ENCODE results near the gene SFTPA1.
A peak's percentile ranks its signal among the peaks of the same experiment; 100 is the strongest.
"Not testable (repeated sequence)": the region's sequence is repeated elsewhere in the genome, so short reads cannot be mapped to it uniquely, and the experiment has no call there.

The SFTPA1 gene

DNA sequence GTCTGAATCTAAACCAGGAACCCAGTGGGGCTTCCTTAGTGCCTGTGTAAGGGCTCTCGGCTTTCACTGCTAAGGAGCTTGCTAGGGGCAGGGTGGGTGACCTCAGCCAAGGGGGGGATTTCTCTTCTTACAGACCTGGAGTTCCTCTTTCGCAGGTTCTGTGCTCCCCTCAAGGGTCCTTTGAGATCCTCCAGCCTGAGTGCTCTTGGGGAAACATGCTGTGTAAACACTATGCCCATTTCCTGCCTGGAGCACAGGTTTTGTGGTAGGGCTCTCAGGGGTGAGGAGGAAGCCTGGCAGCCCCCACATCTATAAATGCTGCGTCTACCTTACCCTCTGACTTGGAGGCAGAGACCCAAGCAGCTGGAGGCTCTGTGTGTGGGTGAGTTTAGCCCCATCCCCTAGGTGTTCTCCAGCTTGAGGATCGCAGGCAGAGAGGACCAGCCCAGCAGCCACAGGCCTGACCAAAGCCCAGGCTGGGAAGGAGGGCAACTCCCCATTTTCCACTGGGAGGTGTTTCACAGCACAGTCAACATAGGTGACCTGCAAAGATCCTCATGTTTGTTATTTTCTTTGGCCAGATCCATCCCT, at the start of gene SFTPA1:
Gene SFTPA1 (plus strand): TSS at position 339 of the 591 bp plus-strand sequence. CDS start 887 bp downstream, outside the sequence.
- no peak for DNase-seq (ENCODE audit: low spot score)

DNA sequence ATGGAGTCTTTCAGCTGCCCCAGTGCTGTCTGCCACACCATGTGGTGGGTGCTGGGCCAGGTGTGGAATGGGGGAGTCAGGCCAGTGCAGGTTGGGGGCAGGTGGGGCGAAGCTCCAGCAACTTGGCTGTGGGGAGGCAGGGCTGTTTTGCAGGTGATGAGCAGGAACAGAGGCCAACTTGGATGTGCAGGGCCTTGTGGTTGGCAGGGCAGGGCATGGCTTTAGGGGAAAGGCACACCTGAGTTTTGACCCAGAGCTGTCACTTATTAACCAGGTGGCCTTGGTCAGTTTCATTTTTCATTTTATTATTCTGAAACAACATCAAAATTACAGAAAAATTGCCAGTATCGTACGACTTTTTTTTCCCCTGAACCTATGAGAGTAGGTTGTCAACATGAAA, 49.5 kb upstream of the SFTPA1 start:
- no peak for DNase-seq (ENCODE audit: low spot score)

DNA sequence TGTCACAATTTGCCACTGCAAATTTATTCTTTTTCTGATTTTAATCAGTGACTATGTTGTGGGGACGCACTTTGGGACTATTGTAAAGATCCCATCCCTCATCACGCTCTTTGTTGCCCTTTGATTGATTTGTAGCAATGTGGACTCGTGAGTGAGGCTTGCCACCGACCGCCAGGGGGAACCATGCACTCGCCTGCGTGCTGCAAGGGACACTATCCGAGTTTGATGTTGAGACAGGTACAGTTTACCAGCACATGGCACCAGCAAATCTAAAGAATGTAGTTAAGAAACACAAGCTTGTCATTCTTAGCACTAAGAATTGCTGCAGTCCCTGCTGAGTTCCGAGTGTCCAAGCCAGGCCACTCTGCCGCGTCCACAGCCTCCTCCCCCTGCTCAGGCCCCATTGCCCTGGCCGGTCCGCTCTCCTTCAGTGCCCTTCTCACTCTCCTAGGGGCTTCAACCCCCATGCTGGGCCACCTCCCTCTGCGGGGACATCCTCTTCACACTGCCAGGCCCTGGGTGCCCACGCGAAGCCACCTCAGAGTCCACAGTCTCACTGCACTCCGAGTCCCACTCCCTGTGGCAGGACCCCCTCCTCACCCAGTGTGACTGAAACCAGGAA, 48.5 kb upstream of the SFTPA1 start:
- DNase-seq (ENCODE audit: low spot score) = peak; percentile 56

DNA sequence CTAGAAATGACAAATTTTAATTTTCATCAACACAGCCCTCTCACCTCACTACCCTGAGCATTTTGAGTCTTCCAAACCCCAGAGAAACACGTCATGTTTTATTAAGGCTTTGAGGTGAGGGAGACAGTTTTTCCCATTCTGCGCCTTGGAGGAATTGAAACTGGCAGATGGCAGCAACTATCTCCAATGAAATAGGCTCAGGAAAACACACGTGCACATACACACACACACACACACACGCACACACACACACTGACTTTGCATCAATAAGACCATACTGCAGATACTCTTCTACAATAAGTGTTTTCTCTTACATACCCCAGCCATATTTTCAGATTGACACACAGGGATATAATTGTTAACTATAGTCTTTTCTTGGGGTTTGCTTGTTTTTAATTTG, 47.3 kb upstream of the SFTPA1 start:
- no peak for DNase-seq (ENCODE audit: low spot score)

DNA sequence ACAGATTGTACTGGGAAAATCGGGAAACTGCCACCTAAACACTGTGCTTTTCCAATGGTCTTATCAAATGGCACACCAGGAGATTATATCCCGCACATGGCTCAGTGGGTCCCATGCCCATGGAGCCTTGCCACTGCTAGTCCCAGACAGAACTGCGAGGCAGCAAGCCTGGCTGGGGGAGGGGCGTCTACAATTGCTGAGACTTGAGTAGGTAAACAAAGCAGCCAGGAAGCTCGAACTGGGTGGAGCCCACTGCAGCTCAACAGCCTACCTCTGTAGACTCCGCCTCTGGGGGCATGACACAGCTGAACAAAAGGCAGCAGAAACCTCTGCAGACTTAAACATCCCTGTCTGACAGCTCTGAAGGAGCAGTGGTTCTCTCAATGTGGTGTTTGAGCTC, 40.1 kb upstream of the SFTPA1 start:
- not testable (repeated sequence) for DNase-seq (ENCODE audit: low spot score)

- DNase-seq (ENCODE audit: low spot score) = no peak
These were observed 31.4 kb upstream of the SFTPA1 start for GRCh38 chr10:79579361-79579760.

DNA sequence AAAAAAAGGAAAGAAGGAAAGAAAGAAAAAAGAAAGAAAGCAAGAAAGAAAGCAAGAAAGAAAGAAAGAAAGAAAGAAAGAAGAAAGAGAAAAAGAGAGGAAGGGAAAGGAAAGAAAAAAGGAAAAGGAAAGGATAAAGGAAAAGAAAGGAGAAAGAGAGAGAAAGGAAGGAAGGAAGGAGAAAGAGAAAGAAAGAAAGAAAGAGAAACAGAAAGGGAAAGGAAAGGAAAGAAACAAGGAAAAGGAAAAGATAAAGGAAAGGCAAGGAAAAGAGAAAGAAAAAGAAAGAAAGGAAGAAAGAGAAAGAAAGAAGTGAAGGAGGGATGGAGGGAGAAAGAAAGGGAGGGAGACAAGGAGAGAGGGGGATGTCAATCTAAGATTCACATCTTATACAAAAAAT, 29.7 kb upstream of the SFTPA1 start:
- no peak for DNase-seq (ENCODE audit: low spot score)

DNA sequence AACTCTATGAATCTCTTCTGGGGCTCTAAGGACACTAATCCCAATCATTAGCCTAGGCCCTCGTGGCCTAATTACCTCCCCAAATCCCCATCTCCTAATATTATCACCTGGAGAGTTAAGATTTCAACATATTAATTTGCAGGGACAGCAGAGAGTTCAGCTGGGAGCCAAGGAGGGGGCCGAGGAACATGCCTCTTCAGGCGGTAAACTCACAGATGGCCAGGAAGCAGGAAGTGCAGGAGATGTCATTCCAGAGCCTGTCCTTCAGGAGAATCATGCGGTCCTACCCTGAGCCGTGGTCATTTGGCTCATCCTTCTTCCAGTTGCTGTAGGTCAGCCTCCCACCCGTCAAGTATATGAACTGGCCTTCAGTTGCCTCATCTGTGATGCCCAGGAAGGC, 28.6 kb upstream of the SFTPA1 start:
- no peak for DNase-seq (ENCODE audit: low spot score)

DNA sequence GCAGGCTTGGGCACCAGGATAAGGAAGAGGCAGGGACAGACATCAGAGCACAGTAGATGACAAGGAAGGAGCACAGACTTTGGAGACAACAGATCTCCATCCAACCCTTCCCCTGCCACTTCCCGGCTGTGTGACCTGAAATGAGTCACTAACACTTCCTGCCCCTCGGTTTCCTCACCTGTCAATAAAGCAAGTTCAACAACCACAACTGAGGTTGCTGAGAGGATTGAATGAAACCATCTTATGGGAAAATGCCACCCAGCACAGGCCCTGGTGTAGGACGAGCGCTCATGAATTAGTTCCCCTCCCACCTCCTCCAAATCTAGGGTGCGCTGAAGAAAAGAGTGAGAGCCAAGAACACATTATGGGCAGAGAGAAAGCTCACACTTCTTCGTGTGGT, 27.8 kb upstream of the SFTPA1 start:
- not testable (repeated sequence) for DNase-seq (ENCODE audit: low spot score)

DNA sequence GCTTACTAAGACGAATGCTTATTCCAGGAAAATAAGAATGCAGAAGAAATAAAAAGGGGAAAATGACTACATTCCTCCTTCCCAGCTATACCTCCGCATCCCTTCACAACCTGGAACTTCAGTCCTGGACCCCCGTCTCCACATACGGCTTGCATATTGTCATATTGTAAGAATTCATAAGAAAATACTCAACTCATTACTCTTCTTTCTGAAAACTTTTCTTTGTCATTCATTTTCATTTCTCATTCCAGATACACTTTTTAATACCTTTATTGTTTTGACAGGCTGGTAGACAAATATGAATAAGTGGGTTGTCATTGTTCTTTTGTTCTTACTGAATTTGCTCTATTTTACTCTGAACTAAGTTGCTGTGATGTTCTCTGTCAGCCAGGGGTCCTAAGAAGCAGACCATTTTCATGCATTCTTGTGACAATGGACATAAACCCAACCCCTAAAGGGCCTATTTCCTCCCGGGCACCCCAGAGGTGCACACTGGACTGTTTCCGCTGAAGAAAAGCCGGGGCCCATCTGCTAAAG, 27.2 kb upstream of the SFTPA1 start:
- no peak for DNase-seq (ENCODE audit: low spot score)

DNA sequence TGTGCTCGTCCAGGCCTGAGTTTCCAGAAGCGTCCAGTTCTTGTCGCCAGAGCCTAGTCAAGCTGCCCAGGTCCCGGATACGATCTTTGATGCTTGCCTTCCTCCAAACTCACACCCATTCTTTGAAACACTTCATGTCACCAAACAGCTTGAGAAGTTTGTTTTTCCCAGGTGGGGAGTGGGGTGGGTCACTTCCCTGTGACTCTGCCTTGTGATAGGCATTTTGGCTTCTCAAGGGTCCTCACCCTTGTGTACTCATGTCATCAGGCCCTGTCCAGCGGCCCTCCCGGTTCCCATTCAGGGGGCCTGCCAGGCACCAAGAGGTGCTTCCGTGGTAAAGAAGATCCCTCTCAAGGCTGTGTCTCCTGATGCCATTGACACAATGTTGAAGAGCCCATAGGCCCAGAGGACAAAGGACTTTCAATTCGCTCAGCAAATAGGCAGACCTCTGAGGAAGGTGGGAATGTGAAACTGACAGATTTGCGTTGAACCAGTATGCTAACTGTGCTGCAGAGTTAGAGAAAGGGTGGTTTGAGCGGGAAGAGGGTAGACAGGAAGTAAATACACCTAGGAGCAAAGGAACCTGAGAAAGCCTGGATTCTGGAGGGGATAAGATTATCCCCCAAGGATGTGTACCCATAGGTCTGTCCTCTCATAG, 24.7 kb upstream of the SFTPA1 start:
- no peak for DNase-seq (ENCODE audit: low spot score)

- DNase-seq (ENCODE audit: low spot score) = no peak
These were observed 23.8 kb upstream of the SFTPA1 start for GRCh38 chr10:79586933-79587332.

GRCh38 chr10:79588800-79589199, 21.9 kb upstream of the SFTPA1 start:
- DNase-seq (ENCODE audit: low spot score) = no peak

DNA sequence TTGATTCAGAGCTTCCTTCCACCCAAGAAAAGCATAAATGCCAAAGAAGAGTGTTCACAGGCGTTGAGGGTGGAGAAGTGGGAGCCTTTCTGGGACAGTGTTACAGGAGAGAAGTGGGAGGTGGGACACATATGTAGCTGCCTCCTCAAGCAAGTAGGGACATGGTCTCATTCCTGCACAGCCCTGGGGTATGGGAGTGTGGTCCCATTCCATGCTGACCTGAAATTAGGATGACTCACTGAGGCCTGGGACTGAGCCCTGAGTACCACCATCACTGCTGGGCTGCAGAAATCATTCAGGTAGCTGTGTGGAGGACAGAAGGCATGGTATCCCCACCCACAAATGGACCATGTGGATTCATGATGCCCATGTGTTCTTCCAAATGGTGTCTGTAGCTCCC, 17.4 kb upstream of the SFTPA1 start:
- DNase-seq (ENCODE audit: low spot score) = no peak

GRCh38 chr10:79594565-79594964, 16.2 kb upstream of the SFTPA1 start:
- DNase-seq (ENCODE audit: low spot score) = not testable (repeated sequence)

- DNase-seq (ENCODE audit: low spot score) = no peak
These were observed 15.2 kb upstream of the SFTPA1 start for GRCh38 chr10:79595510-79595909.

DNA sequence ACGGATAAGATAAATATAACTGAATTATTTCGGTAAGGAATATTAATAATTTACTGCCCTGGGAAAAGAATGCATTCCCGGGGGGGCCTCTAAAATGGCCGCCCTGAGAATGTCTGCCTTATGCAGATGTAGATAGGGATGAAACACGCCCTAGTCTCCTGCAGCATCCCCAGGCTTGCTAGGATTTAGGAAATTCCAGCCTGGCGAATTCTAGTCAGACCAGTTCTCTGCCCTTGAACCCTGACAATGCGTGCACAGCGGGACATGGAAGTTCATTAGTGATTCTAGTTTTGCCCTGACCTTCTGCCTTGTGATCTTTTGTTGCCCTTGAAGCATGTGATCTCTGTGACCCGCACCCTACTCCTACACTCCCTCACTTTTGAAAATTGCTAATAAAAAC, 11.1 kb upstream of the SFTPA1 start:
- not testable (repeated sequence) for DNase-seq (ENCODE audit: low spot score)

DNA sequence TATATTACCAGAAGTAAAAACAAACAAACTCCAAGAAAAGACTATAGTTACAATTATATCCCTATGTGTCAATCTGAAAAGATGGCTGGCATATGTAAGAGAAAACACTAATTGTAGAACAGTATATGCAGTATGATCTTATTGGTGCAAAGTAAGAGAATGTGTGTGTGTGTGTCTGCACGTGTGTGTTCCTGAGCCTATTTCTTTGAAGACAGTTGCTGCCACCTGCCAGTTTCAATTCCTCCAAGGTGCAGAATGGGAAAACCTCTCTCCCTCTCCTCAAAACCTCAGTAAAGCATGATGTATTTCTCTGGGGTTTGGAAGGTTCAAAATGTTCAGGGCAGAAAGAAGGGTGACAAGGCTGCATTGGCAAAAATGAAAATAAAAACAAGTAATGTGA, 8.8 kb upstream of the SFTPA1 start:
- no peak for DNase-seq (ENCODE audit: low spot score)

- DNase-seq (ENCODE audit: low spot score) = no peak
These were observed 7.8 kb upstream of the SFTPA1 start for GRCh38 chr10:79602953-79603352.

GRCh38 chr10:79604294-79604693, 6.4 kb upstream of the SFTPA1 start:
- DNase-seq (ENCODE audit: low spot score) = no peak

DNA sequence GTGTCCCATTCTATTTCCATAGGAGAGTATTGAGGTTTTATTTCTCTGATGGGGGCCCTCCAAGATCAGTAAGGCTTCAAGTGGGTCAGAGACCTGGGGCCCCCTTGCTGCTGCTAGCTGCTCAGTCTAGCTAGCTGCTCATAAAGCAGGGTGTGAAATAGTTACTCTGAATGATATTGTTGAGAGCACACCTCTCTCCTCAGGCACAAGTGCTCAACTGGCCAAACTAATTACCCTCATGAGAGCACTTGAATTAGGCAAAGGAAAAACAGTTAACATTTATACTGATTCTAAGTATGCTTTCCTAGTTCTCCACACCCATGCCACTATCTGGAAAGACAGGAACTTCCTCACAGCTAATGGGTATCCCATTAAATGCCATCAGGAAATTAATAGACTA, 5.4 kb upstream of the SFTPA1 start:
- DNase-seq (ENCODE audit: low spot score) = no peak

GRCh38 chr10:79608505-79609375, 2.0 kb upstream of the SFTPA1 start:
- DNase-seq (ENCODE audit: low spot score) = peak; percentile 4

Data from pons (tissue), 1 donor.